DND-41 (cell line): ENCODE results near the gene TRIM9.

Source experiments
- ATAC-seq: fragments of 200-7000 bp; cut with Tn5 transposase; 3 replicates; pipeline ENCODE4 v1.9.1; 2021; ENCODE audit warnings: low read depth; ENCODE audit not compliant: insufficient read depth
- DNase-seq: peaks from one replicate; pipeline ENCODE4 v3.0.0-alpha.2; 2020
- H2AFZ ChIP-seq: 2 replicates; pipeline ENCODE4 v1.6.0; 2012; ENCODE audit warnings: low read depth, low read length
- H3K27ac ChIP-seq: 2 replicates; pipeline ENCODE4 v1.5.1; 2012; ENCODE audit warnings: low read length, inconsistent platforms
- H3K27me3 ChIP-seq: fragments of 200-600 bp; sonication (generic); 2 replicates; pipeline ENCODE4 v1.6.0; 2012; ENCODE audit warnings: low read length, mild to moderate bottlenecking, inconsistent platforms; ENCODE audit not compliant: insufficient read depth, poor library complexity
- H3K36me3 ChIP-seq: 2 replicates; pipeline ENCODE4 v1.5.1; 2012; ENCODE audit warnings: low read length, inconsistent platforms; ENCODE audit not compliant: insufficient read depth
- H3K4me1 ChIP-seq: 2 replicates; pipeline ENCODE4 v1.5.1; 2012; ENCODE audit warnings: mild to moderate bottlenecking, low read length; ENCODE audit not compliant: insufficient read depth
- H3K4me2 ChIP-seq: 2 replicates; pipeline ENCODE4 v1.6.0; 2012; ENCODE audit warnings: mild to moderate bottlenecking, moderate library complexity, low read length, inconsistent platforms; ENCODE audit not compliant: insufficient read depth
- H3K4me3 ChIP-seq, 2 experiments: fragments of 200-600 bp in 1 of 2; shearing (Covaris generic) in 1 of 2; 2 replicates each; pipeline ENCODE4 v1.5.1; 2012 to 2016; ENCODE audit warnings: inconsistent platforms in 2 of 2, low read length in 2 of 2, mild to moderate bottlenecking in 2 of 2, low read depth in 1 of 2, moderate library complexity in 1 of 2
- H3K79me2 ChIP-seq: 2 replicates; pipeline ENCODE4 v1.6.0; 2012; ENCODE audit warnings: low read length, inconsistent platforms; ENCODE audit not compliant: insufficient read depth
- H3K9ac ChIP-seq: 2 replicates; pipeline ENCODE4 v1.6.0; 2012; ENCODE audit warnings: low read depth, mild to moderate bottlenecking, inconsistent platforms, low read length, moderate library complexity
- H3K9me3 ChIP-seq: 2 replicates; pipeline ENCODE4 v1.5.1; 2012; ENCODE audit warnings: low read length, moderate library complexity, mild to moderate bottlenecking, inconsistent platforms; ENCODE audit not compliant: insufficient read depth, severe bottlenecking
- H4K20me1 ChIP-seq: 2 replicates; pipeline ENCODE4 v1.6.0; 2012; ENCODE audit warnings: low read length; ENCODE audit not compliant: insufficient read depth
- EZH2 ChIP-seq: IDR thresholded peaks from 3 replicates; pipeline ENCODE4 v1.6.1; 2012; ENCODE audit warnings: borderline replicate concordance, low read depth, mild to moderate bottlenecking, moderate library complexity, low read length, inconsistent platforms; ENCODE audit not compliant: severe bottlenecking
- TF ChIP-seq, protein P1 (sequence below): IDR thresholded peaks from 2 replicates; pipeline ENCODE4 v1.5.1; 2012; ENCODE audit warnings: borderline replicate concordance, low read length, moderate library complexity, mild to moderate bottlenecking; ENCODE audit not compliant: poor library complexity, severe bottlenecking; ENCODE audit errors: extremely low read depth

TRIM9 gene

DNA sequence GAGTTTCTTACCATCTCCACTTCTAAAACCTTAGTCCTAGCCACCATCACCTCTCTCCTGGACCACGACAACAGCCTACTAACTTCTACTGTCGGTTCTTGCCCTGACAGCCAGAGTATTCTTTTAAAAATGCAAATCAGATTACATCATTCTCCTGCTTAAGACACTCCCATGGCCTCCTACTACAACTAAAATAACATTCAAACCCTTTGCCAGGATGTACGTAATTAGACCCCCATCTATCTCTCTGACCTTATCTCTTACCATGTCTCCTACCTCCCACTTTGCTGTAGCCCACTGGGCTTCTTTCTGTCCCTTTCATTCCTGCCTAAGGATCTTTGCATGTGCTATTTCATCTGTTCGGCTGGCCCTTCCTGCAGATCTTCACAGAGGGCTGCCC lies 27.6 kb downstream of the TRIM9 start:
- H3K9ac ChIP-seq = no peak overlapping the region
- H3K9me3 ChIP-seq = peaks cover 5% of the 10 kb centered on the region
- H3K4me2 ChIP-seq = no peak overlapping the region
- H2AFZ ChIP-seq = no peak overlapping the region
- no peaks in the 10 kb centered on the region for H3K36me3 ChIP-seq
- no peaks in the 10 kb centered on the region for H3K79me2 ChIP-seq
- TF ChIP-seq EZH2 = no peak
- TF ChIP-seq, protein P1, sequence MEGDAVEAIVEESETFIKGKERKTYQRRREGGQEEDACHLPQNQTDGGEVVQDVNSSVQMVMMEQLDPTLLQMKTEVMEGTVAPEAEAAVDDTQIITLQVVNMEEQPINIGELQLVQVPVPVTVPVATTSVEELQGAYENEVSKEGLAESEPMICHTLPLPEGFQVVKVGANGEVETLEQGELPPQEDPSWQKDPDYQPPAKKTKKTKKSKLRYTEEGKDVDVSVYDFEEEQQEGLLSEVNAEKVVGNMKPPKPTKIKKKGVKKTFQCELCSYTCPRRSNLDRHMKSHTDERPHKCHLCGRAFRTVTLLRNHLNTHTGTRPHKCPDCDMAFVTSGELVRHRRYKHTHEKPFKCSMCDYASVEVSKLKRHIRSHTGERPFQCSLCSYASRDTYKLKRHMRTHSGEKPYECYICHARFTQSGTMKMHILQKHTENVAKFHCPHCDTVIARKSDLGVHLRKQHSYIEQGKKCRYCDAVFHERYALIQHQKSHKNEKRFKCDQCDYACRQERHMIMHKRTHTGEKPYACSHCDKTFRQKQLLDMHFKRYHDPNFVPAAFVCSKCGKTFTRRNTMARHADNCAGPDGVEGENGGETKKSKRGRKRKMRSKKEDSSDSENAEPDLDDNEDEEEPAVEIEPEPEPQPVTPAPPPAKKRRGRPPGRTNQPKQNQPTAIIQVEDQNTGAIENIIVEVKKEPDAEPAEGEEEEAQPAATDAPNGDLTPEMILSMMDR = no peak
- H3K27me3 ChIP-seq = no peaks in the 10 kb centered on the region
- H3K27ac ChIP-seq = no peak overlapping the region
- H4K20me1 ChIP-seq = no peaks in the 10 kb centered on the region
- H3K4me3 ChIP-seq = no peak overlapping the region
- H3K4me1 ChIP-seq = no peaks in the 10 kb centered on the region
- ATAC-seq = no peak
- DNase-seq = no peak

GRCh38 chr14:51066576-51066975 lies 28.3 kb downstream of the TRIM9 start:
- Histone ChIP-seq H3K36me3 (no peaks in the 10 kb centered on the region), H3K4me2 (no peak overlapping the region), H3K27me3 (no peaks in the 10 kb centered on the region), H3K4me1 (no peaks in the 10 kb centered on the region), H3K9ac (no peak overlapping the region), H3K4me3 (no peak overlapping the region), H4K20me1 (no peaks in the 10 kb centered on the region), H3K9me3 (peaks cover 5% of the 10 kb centered on the region), H3K27ac (no peak overlapping the region), H2AFZ (no peak overlapping the region), H3K79me2 (no peaks in the 10 kb centered on the region)
- ATAC-seq = no peak
- no peak for TF ChIP-seq EZH2
- TF ChIP-seq, protein P1 = no peak
- DNase-seq = no peak

DNA sequence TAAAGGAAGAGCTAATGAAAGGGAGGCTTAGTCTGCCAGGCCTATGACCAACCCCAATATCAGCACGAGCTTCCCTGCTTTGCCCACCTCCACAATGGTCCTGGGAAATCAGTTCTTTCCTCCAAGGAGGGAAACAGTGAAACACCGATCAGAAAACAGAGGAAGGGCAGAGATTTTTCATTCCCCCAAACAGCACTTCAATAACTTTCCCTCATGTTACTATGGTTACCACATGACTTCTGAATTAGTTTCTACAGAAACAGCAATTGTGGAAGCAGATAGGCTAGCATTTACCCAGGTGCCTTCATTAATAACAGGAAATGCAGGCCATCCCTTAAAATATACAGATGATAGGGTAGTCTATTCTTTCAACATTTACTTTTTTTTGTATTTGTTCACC lies 35.9 kb downstream of the TRIM9 start:
- no peaks in the 10 kb centered on the region for H3K36me3 ChIP-seq
- no peak overlapping the region for H3K27ac ChIP-seq
- no peaks in the 10 kb centered on the region for H3K79me2 ChIP-seq
- H2AFZ ChIP-seq = no peak overlapping the region
- no peak for TF ChIP-seq EZH2
- TF ChIP-seq, protein P1 = no peak
- no peak overlapping the region for H3K4me2 ChIP-seq
- no peak for ATAC-seq
- H3K9ac ChIP-seq = no peak overlapping the region
- peaks cover 5% of the 10 kb centered on the region for H3K9me3 ChIP-seq
- H3K4me1 ChIP-seq = no peaks in the 10 kb centered on the region
- no peak overlapping the region for H3K4me3 ChIP-seq
- no peak for DNase-seq
- no peaks in the 10 kb centered on the region for H3K27me3 ChIP-seq
- no peaks in the 10 kb centered on the region; the same call in 1 of the 2 replicates for H4K20me1 ChIP-seq

DNA sequence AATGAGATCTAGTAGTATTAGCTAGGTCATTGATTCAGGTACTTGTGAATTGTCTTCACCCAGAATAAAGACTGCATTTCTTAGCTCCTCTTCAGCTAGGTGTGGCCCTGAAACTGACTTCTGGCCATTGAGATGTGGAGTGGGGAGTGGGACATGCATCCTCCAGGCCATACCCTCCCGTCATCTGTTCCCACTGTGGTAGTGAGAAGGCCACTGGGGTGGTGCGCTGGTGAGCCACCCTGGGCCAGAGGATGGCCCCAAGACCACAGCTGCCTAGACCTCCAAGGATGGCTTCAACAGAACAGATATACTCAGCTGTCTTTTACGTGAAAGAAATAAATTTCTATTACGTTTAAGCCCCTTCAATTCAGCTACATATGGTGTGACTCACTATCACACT lies 36.5 kb downstream of the TRIM9 start:
- no peak overlapping the region for H3K9ac ChIP-seq

More for the DNA sequence above, 36.5 kb downstream of the TRIM9 start:
- no peak overlapping the region for H3K4me3 ChIP-seq
- no peak for ATAC-seq
- no peak overlapping the region for H3K27ac ChIP-seq
- H3K36me3 ChIP-seq = no peaks in the 10 kb centered on the region
- no peaks in the 10 kb centered on the region; the same call in 1 of the 2 replicates for H4K20me1 ChIP-seq
- no peaks in the 10 kb centered on the region for H3K27me3 ChIP-seq
- no peaks in the 10 kb centered on the region for H3K79me2 ChIP-seq
- no peak overlapping the region for H2AFZ ChIP-seq
- H3K4me2 ChIP-seq = no peak overlapping the region
- no peak for TF ChIP-seq EZH2
- TF ChIP-seq, protein P1 = no peak
- peaks cover 5% of the 10 kb centered on the region for H3K9me3 ChIP-seq
- no peaks in the 10 kb centered on the region for H3K4me1 ChIP-seq
- no peak for DNase-seq
